GM18868 (cell line): ENCODE results near the gene ALG14.
"Not testable (repeated sequence)": the region's sequence is repeated elsewhere in the genome, so short reads cannot be mapped to it uniquely, and the experiment has no call there.

ENCODE experiments used
- ATAC-seq: cut with Tn5 transposase; IDR thresholded peaks from one replicate; pipeline ENCODE4 v1.9.1; 2021; ENCODE audit warnings: mild to moderate bottlenecking, moderate library complexity; ENCODE audit not compliant: unreplicated experiment

The ALG14 gene

GRCh38 chr1:95013950-95014574 lies 58.7 kb downstream of the ALG14 start:
- ATAC-seq = no peak

GRCh38 chr1:95012389-95012788 lies 60.4 kb downstream of the ALG14 start:
- no peak for ATAC-seq

- ATAC-seq = no peak
These were observed 62.6 kb downstream of the ALG14 start for GRCh38 chr1:95010158-95010557.

DNA sequence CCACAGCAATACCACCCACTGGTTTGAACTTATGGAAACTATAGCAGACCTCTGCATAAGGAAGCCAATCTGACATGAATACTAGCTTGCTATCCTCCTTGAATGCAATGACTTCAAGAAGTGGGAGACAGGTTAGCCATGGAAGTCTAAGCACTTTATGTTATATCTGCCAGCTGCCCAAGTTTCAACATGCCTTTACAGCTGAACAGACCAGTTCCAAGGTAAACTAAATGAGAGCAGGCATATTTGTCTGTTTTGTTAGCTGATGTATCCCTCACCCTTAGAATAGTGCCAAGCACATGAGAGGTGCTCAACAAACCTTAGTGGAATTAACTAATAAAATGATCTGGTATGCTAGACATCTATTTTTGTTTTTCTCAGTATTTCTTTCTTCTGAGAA lies 65.1 kb downstream of the ALG14 start:
- no peak for ATAC-seq

GRCh38 chr1:95006681-95007080 lies 66.1 kb downstream of the ALG14 start:
- ATAC-seq = no peak

DNA sequence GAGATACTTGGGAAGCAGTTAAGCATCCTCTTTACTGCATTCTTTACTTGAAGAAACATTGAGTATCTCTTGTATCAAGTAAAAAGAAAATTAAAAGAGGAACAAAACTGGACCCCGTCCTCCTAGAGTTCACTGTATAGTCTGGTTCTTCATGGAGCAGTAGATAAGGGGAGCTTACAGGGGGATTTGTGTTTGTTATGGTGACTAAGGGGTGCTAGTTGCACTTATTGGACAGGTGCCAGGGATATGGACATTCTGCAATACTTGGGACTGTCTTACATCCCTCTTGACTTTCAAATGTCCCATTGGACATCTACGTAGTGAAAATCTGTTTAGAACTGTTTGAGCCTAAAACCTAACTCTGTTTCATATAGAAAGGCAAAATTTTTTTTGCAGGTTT lies 67.2 kb downstream of the ALG14 start:
- ATAC-seq = no peak

GRCh38 chr1:95004013-95004412 lies 68.7 kb downstream of the ALG14 start:
- no peak for ATAC-seq

- no peak for ATAC-seq
These were observed 69.4 kb downstream of the ALG14 start for GRCh38 chr1:95003433-95003738.

DNA sequence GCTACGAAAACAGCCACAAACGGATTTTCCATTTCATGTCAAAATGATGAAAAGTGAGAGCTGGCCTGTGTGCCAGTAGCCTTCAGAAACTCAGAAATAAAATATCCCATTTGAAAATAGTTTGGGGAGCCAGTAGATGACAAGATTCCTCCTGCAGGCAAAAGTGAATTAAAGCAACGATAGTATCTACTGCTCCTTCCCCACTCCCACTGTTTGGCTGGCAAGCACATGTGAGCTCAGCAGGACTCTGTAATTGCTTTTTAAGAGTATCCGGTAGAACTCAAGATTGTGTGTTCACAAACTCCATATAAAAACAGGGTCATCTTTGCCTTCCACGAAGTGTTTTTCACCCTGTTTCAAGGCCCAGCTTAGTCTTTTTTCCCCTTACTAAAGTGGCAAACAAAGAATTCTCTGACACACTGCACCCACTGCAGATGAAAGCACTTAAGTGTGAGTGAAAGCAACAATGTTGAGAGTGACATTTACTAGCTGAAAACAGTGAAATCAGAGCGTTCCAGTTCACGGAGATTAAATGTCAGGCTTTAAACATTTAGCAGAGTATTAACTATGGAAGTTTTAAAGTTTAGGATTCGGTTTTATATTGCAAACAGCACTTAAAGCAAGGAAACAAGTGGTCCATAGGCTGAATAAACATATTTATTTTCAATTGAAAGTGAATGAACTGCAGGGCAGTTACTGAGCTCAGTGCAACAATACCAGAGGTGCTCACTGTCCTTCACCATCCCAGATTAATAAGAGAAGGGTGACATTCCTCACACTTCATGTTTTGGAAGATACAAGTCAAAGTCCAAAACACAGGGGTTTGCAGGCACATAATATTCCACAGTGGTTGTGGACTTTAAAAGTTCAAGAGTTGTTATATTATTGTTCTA lies 70.0 kb downstream of the ALG14 start:
- no peak for ATAC-seq

GRCh38 chr1:95002164-95002539 lies 70.6 kb downstream of the ALG14 start:
- ATAC-seq = no peak

- no peak for ATAC-seq
These were observed 73.2 kb downstream of the ALG14 start for GRCh38 chr1:94999456-95000131.

- no peak for ATAC-seq
These were observed 74.0 kb downstream of the ALG14 start for GRCh38 chr1:94998748-94999147.

DNA sequence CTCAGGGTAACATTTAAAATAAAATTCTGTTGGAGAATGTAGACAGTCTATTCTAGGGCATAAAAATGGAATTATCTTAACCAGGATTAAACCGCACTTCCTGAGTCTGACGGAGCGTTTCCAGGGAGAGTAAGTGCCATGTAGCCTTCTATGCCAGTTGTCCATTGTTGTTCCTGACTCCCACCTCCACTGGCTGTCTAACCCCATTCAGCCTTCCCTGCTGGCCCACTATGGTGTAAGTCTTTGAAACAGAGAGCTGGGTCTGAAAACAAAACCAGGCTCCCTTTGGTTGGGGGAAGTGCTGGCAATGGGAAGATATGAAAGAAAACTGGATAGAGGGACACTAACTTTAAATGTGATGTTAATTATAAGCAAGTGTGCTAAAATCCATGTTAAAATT lies 74.6 kb downstream of the ALG14 start:
- ATAC-seq = no peak

DNA sequence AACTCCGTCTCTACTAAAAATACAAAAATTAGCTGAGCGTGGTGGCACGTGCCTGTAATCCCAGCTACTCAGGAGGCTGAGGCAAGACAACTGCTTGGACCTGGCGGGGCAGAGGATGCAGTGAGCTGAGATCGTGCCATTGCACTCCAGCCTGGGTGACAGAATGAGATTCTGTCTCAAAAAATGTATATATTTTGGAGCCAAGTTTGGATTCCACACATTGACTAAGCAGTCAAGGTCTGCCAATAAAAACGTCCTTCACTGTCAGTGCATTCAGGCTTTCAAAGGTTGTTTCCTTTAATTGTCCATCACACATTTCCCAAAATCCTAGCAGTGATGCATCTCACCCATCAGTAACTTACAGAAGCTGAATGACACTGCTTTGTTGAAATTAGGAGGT lies 77.2 kb downstream of the ALG14 start:
- ATAC-seq = not testable (repeated sequence)

DNA sequence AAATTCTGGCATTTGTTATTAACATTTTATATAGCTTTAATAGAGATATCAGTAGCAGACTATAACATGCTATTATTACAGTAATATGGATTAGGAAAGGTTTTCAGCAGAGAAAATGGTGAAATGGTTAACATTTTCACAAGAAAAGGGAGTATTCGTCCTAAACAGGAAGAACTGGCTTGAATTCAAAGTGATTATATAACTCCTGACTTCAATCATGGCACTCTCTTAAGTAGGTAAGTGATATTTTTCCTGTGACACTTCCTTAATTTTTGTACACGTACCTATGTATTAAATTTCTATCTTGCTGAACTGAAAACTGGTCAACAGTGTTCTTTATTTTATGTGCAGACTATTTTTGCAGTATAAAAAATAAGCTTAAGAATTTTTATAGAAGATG lies 77.9 kb downstream of the ALG14 start:
- no peak for ATAC-seq

- no peak for ATAC-seq
These were observed 78.7 kb downstream of the ALG14 start for GRCh38 chr1:94993931-94994645.

- no peak for ATAC-seq
These were observed 79.7 kb downstream of the ALG14 start for GRCh38 chr1:94992863-94993563.

DNA sequence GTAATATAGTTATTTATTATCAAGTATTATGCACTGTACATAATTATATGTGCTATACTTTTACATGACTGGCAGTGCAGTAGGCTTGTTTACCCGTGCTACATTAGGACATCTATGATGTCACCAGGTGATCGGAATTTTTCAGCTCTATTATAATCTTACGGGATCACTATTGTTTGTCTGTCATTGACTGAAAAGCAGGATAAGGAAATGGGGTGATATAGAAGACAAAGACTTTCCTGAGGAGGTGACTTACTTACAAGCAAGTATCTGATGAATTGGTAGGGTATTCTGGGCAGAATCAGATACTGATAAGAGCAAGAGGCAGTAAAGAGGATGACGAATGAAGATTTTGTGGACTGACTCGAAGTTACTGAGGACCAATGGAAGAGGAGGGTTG lies 80.6 kb downstream of the ALG14 start:
- ATAC-seq = no peak

- no peak for ATAC-seq
These were observed 82.8 kb downstream of the ALG14 start for GRCh38 chr1:94989911-94990473.

DNA sequence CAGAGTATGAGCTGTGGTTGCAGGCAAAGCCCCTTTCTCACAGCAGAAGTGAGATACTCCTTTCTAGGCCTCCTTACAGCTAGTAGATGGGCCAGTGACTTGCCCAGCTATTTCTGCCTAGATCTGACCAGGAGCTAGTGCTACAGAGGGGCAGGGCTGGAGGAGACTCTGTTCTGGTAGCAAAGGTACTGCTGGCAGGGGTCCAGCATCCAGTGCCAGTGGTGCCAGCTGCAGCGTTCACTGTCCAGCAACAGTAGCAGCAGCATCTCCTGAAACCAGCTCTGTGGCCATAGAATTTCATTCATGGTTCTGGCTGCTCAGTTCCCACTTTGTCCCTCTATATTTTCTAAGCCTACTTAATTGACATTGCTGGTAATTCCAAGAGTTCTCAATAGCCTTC lies 83.4 kb downstream of the ALG14 start:
- ATAC-seq = no peak

DNA sequence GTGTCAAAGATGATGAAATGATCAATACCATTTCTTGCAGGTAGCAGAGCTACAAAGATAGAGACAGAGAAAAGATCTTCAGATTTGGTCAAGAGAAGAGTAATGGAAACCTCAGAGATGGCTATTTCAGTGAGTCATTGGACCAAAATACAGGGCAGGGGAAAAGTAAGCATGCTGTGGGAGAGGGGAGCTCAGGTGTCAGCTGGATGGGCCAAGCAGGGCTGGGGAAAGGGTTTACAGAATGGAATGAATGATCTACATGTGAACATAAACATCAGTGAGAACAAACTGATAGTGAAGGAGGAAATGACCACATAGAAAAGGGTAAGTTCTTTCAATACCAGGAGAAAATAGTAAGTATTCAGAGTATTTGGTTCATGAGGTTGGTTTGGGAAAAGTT lies 84.4 kb downstream of the ALG14 start:
- ATAC-seq = no peak
